Mesendoderm (in vitro differentiated cells): ENCODE measurements around the gene FGGY.

Experiments
- DNase-seq: peaks from one replicate; pipeline ENCODE4 v3.0.0; 2013
- H2AK5ac ChIP-seq: 2 replicates; pipeline ENCODE4 v1.6.1; 2013; ENCODE audit warnings: low read length, inconsistent platforms
- H2BK120ac ChIP-seq: 2 replicates; pipeline ENCODE4 v1.6.1; 2013; ENCODE audit warnings: low read depth, mild to moderate bottlenecking, low read length, moderate library complexity, mixed read lengths
- H2BK15ac ChIP-seq: replicated peaks from 2 replicates; pipeline ENCODE4 v1.6.1; 2013; ENCODE audit warnings: low read depth, mild to moderate bottlenecking, moderate library complexity
- H2BK5ac ChIP-seq: 2 replicates; pipeline ENCODE4 v1.6.1; 2013; ENCODE audit warnings: low read length, inconsistent platforms
- H3K18ac ChIP-seq: 2 replicates; pipeline ENCODE4 v1.6.1; 2013; ENCODE audit warnings: mild to moderate bottlenecking, low read length, mixed read lengths
- H3K23ac ChIP-seq: one replicate; pipeline ENCODE4 v1.6.1; 2013; ENCODE audit warnings: low read length
- H3K27ac ChIP-seq: 2 replicates; pipeline ENCODE4 v1.5.1; 2013; ENCODE audit warnings: low read depth, mild to moderate bottlenecking, inconsistent platforms, low read length, moderate library complexity
- H3K27me3 ChIP-seq: 2 replicates; pipeline ENCODE4 v1.6.1; 2013; ENCODE audit warnings: low read length, control low read depth, mild to moderate bottlenecking, inconsistent platforms; ENCODE audit not compliant: insufficient read depth, poor library complexity
- H3K36me3 ChIP-seq: 2 replicates; pipeline ENCODE4 v1.6.1; 2013; ENCODE audit warnings: low read length, inconsistent platforms; ENCODE audit not compliant: control insufficient read depth, insufficient read depth
- H3K4ac ChIP-seq: one replicate; pipeline ENCODE4 v1.6.1; 2013; ENCODE audit warnings: low read depth, mild to moderate bottlenecking, low read length, moderate library complexity
- H3K4me1 ChIP-seq: 2 replicates; pipeline ENCODE4 v1.6.1; 2013; ENCODE audit warnings: low read depth, low read length, inconsistent platforms; ENCODE audit not compliant: control insufficient read depth
- H3K4me2 ChIP-seq: 2 replicates; pipeline ENCODE4 v1.6.1; 2013; ENCODE audit warnings: low read length
- H3K4me3 ChIP-seq: 2 replicates; pipeline ENCODE4 v1.5.1; 2013; ENCODE audit warnings: mild to moderate bottlenecking, low read length
- H3K56ac ChIP-seq: one replicate; pipeline ENCODE4 v1.6.1; 2013; ENCODE audit warnings: low read length
- H3K79me1 ChIP-seq: 2 replicates; pipeline ENCODE4 v1.6.1; 2013; ENCODE audit warnings: low read length, inconsistent platforms
- H3K79me2 ChIP-seq: 2 replicates; pipeline ENCODE4 v1.6.1; 2013; ENCODE audit warnings: mild to moderate bottlenecking, low read length; ENCODE audit not compliant: control insufficient read depth, insufficient read depth
- H3K9ac ChIP-seq: 2 replicates; pipeline ENCODE4 v1.6.1; 2013; ENCODE audit warnings: low read length, inconsistent platforms
- H4K5ac ChIP-seq: one replicate; pipeline ENCODE4 v1.6.1; 2013; ENCODE audit warnings: low read length
- H4K8ac ChIP-seq: one replicate; pipeline ENCODE4 v1.6.1; 2013; ENCODE audit warnings: low read depth, mild to moderate bottlenecking, control low read depth, low read length, moderate library complexity
- WGBS: extraction: QIAGEN DNeasy Blood & Tissue Kit; methylation state at CpG from one replicate; pipeline ENCODE4 v1.1.7; 2013; ENCODE audit warnings: low lambda C conversion rate, missing lambda C conversion rate; ENCODE audit not compliant: insufficient coverage; ENCODE audit errors: extremely low coverage; 5-methylcytosine and 5-hydroxymethylcytosine counted together

The FGGY gene

DNA sequence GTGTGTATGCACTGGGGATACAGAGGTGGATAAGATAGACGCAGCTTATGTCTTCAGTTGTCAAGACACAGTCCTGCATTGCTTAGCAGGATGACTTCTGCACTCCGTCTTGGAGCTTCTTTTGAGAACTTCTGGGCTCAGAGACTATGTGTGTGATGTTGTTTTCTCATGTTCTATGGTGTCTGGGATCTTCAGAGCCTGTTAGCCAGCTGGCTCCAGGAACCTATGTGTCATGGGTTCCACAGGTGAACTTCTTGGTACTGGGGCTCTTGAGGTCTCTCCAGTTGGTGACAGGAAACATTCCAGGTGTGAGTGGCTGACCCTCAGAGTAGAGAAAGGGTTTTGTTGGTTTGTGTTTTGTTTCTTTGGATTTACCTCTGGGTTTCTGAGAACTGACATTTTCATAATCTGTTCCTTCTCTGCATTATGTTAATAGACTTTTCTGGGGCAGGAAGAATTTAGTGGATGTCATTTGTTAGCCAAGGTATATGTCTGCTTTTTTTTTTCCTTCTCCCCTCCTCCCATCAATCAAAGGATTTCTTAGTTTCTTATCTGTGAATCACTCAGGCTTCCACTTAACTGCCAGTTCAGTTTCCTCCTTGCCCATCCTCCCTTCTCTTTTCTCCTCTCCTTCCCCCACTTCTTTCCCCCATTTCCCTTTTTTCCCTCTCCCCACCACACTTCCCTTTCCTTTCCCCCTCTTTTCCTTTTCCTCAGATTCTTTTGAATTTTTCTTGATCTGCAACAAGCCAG, 18.1 kb downstream of the FGGY start:
- no peak overlapping the region for H2BK120ac ChIP-seq
- H3K27me3 ChIP-seq = no peaks in the 10 kb centered on the region
- H2AK5ac ChIP-seq = no peak overlapping the region
- H3K79me2 ChIP-seq = no peaks in the 10 kb centered on the region
- no peak overlapping the region for H3K4me3 ChIP-seq
- no peak overlapping the region for H3K4ac ChIP-seq
- peak overlapping the region; percentile 41 for H4K8ac ChIP-seq
- H3K18ac ChIP-seq = no peak overlapping the region
- H4K5ac ChIP-seq = no peak overlapping the region
- no CpG with 5 or more reads among the region's 2 CpGs for WGBS
- no peak overlapping the region for H3K56ac ChIP-seq
- no peak for DNase-seq
- no peak overlapping the region for H2BK5ac ChIP-seq
- H3K4me2 ChIP-seq = no peak overlapping the region
- H3K36me3 ChIP-seq = no peaks in the 10 kb centered on the region
- H2BK15ac ChIP-seq = no peak overlapping the region
- H3K27ac ChIP-seq = no peak overlapping the region
- H3K23ac ChIP-seq = no peak overlapping the region
- no peaks in the 10 kb centered on the region for H3K79me1 ChIP-seq
- H3K4me1 ChIP-seq = peaks cover 7% of the 10 kb centered on the region
- no peak overlapping the region for H3K9ac ChIP-seq

DNA sequence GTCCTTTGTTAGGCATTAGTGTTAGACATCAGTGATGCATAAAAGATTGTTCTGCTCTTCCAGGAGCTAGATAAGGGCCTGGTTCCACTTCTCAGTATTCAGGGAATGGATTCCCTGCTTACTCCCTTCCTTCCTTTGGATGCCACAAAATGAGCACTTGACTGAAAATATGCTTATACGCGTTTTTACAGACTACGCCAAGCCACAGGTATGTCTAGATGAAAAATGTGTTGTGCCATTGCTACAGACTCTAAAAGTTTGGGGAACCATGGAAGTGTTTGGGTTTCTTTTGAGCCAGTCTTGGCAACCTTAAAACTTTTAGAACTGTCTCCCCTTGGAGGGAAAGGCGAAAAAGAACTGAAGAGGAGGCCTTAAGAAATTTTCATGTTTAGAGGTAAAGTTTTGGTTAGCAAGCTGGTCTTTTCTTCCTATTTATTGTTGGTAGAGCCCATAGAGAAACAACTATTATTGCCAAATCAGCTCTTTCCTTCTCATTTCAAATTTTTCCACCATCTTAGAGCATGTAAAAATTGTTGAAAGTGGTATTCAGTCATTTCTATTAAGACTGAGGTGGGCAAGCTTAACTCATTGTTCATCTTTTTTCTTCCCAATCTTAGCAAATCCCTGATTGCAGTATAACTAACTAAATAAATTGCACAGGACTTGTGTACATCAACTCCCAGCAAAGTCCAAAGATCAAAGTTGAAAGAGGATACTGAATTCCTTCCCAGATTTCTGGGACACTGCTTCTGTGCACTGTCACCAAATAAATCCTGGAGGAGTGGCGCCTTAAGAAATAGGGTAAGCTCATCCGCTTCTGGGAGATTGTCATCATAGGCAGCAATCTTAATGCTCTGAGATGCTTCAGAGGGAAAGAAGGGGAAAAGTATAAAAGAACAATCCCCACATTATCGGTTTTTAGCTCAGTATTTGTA, 18.9 kb downstream of the FGGY start:
- Histone ChIP-seq H3K9ac (no peak overlapping the region), H3K4me2 (no peak overlapping the region), H3K79me1 (no peaks in the 10 kb centered on the region), H2BK120ac (no peak overlapping the region), H4K8ac (no peak overlapping the region), H3K27me3 (no peaks in the 10 kb centered on the region), H3K56ac (no peak overlapping the region), H3K18ac (peak overlapping the region; percentile 51), H3K27ac (no peak overlapping the region), H3K4ac (no peak overlapping the region), H2AK5ac (no peak overlapping the region), H3K4me1 (peaks cover 7% of the 10 kb centered on the region), H2BK15ac (no peak overlapping the region), H3K23ac (no peak overlapping the region), H3K36me3 (no peaks in the 10 kb centered on the region), H2BK5ac (no peak overlapping the region), H3K79me2 (no peaks in the 10 kb centered on the region), H3K4me3 (no peak overlapping the region), H4K5ac (no peak overlapping the region)
- no peak for DNase-seq
- no CpG with 5 or more reads among the region's 7 CpGs for WGBS

DNA sequence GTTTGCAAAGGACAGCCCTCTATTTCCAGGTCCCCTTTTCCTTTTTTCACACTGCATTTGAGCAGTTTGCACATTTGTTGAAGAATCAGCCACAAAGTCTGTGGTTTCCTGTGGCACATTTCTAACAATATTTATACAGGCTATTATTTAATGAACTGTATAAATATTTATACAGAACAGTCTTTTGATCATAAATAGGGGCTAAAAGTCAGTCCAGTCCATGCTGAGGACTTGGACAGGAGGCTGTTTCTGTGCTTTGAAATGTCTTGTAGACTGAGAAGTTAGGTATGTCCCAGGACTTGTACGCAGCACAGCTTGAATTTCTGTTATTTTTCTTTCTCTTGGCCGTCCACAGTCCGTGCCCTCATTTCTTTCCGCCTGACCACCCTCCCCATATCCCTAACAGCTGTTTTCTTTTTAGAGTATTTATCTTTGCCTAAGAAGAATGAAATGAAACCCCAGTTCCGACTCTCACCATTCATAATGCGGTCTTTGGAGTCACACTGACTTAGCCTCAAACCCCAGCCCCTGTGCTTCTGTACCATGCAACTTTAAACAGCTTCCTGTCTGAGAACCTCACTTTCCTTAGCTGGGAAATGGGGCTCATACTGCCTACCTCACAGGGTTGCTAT, 19.7 kb downstream of the FGGY start:
- Histone ChIP-seq H3K4me1 (peaks cover 7% of the 10 kb centered on the region), H2BK120ac (no peak overlapping the region), H3K27ac (no peak overlapping the region), H3K79me1 (no peaks in the 10 kb centered on the region), H2BK15ac (no peak overlapping the region), H3K79me2 (no peaks in the 10 kb centered on the region), H4K8ac (no peak overlapping the region), H3K56ac (no peak overlapping the region), H3K23ac (no peak overlapping the region), H3K4me3 (no peak overlapping the region), H3K18ac (peak overlapping the region; percentile 51), H3K9ac (no peak overlapping the region), H3K27me3 (no peaks in the 10 kb centered on the region), H2BK5ac (no peak overlapping the region), H2AK5ac (no peak overlapping the region), H4K5ac (no peak overlapping the region), H3K4ac (no peak overlapping the region), H3K4me2 (no peak overlapping the region), H3K36me3 (no peaks in the 10 kb centered on the region)
- WGBS = no CpG with 5 or more reads among the region's 6 CpGs
- DNase-seq = no peak

DNA sequence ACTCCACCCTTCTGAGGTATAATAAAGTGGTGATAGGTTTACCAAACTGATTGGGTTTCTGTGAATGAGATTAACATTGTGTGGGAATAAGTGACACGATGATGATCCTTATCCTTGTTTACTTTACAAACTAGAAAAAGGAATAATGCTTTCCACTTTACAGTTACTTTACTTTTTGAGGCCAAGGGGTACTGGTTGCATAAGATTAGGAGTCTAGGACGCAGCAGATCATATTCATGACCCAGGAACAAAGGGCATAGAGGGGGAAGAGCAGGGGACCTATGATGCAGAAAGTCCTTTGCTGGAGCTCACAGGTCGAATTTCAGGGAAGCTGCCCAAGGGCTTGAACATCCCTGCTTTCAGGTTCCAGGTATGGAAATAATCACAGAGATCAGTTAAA, 20.4 kb downstream of the FGGY start:
- Histone ChIP-seq H3K56ac (no peak overlapping the region), H3K23ac (no peak overlapping the region), H3K79me2 (no peaks in the 10 kb centered on the region), H3K4me2 (no peak overlapping the region), H3K4me1 (peaks cover 7% of the 10 kb centered on the region), H3K9ac (no peak overlapping the region), H3K4me3 (no peak overlapping the region), H2BK15ac (no peak overlapping the region), H3K27ac (no peak overlapping the region), H3K36me3 (no peaks in the 10 kb centered on the region), H2AK5ac (no peak overlapping the region), H4K8ac (no peak overlapping the region), H3K18ac (no peak overlapping the region), H3K27me3 (no peaks in the 10 kb centered on the region), H3K79me1 (no peaks in the 10 kb centered on the region), H4K5ac (no peak overlapping the region), H2BK5ac (no peak overlapping the region), H2BK120ac (no peak overlapping the region), H3K4ac (no peak overlapping the region)
- WGBS = no CpG with 5 or more reads among the region's 3 CpGs
- DNase-seq = no peak

DNA sequence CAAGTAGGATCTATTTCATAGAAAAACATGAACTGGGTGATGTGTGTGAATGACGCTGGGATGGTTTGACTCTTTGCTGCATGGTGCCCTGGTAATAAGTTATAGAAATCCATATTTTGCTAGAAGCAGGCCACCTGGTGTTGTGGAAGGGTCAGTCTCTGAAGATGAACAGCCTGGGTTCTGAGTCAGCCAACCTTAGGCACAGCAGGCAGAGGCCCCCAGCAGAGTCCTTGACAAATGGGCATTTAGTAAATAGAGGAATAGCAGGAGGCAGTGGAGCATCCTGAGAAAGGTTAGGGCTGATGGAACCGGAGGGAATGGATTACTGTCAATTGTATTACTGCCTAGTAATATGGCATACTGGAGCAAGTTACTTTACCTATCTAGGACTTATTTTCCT, 20.9 kb downstream of the FGGY start:
- H3K27ac ChIP-seq = no peak overlapping the region
- peaks cover 7% of the 10 kb centered on the region for H3K4me1 ChIP-seq
- H3K4me3 ChIP-seq = no peak overlapping the region
- no peak overlapping the region for H4K8ac ChIP-seq
- H3K9ac ChIP-seq = no peak overlapping the region
- H3K4me2 ChIP-seq = no peak overlapping the region
- no CpG with 5 or more reads among the region's 2 CpGs for WGBS
- no peaks in the 10 kb centered on the region for H3K79me1 ChIP-seq
- no peaks in the 10 kb centered on the region for H3K27me3 ChIP-seq
- no peak overlapping the region for H2BK15ac ChIP-seq
- H2BK120ac ChIP-seq = no peak overlapping the region
- H3K23ac ChIP-seq = no peak overlapping the region
- no peak overlapping the region for H3K56ac ChIP-seq
- no peaks in the 10 kb centered on the region for H3K79me2 ChIP-seq
- H2BK5ac ChIP-seq = no peak overlapping the region
- no peak overlapping the region for H4K5ac ChIP-seq
- H3K4ac ChIP-seq = no peak overlapping the region
- no peak overlapping the region for H3K18ac ChIP-seq
- no peak for DNase-seq
- no peaks in the 10 kb centered on the region for H3K36me3 ChIP-seq
- no peak overlapping the region for H2AK5ac ChIP-seq
